Stimulated activated CD8-positive, alpha-beta memory T cell treated with anti-CD3 and anti-CD28 coated beads, Interleukin-12 subunit alpha, Interleukin-12 subunit beta, amount 100 ng/mL, for 1 hour (primary cell): ENCODE results near the gene PRPF40B.

Experiments used
- DNase-seq: peaks from one replicate; pipeline ENCODE4 v3.0.0-alpha.2; 2020; ENCODE audit warnings: low read depth

PRPF40B gene

DNA sequence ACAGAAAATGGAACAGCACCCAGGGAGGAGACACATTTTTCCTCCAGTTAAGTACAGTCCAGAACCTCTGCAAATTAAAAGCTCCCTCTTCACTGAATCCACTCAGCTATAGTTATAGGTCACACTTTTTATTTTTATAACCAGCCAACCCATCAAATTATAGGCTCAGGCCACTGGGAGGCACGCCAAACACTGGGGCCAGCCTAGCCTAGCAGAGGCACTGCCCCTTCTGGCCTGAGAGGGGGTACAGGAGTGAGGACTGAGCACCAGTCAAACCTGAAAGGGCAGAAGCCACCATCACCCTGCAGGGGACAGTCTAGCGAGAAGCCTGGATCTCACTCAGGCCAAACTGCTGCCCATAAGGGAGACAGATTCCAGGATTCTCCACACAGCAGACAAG is 64.6 kb downstream of the PRPF40B start:
- no peak for DNase-seq

DNA sequence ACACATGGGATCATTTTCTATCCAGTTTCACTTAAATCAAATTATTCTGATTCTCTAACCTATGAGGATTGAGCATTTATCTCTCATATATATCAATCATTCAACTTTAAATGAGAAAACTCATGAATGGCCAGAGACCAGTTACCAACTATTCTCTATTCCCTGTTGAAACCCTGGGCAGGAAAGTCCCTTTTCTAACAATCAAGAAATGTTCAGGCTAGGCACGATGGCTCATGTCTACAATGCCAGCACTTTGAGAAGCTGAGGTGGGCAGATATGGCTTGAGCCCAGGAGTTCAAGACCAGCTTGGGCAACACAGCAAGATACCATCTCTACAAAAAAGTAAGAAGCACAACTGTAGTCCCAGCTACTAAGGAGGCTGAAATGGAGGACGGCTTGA is 65.9 kb downstream of the PRPF40B start:
- no peak for DNase-seq

DNA sequence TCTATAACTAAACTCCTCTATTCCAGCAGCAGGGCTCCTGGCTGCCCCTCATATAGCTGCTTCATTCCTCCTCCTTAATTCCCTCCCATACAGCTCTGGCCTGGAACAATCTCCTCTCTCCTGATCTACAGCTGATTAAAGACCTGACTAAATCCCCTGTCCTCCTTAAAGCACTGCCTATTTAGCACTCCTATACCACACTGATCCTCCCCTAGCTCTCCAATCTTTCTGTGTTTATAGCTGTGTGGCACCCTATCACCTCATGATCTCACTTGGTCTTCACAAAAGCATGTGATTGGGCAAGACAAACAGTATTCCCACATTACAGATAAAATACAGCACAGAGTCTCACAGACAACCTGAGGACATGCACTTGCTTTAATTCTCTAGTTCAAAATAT is 66.4 kb downstream of the PRPF40B start:
- DNase-seq = no peak

DNA sequence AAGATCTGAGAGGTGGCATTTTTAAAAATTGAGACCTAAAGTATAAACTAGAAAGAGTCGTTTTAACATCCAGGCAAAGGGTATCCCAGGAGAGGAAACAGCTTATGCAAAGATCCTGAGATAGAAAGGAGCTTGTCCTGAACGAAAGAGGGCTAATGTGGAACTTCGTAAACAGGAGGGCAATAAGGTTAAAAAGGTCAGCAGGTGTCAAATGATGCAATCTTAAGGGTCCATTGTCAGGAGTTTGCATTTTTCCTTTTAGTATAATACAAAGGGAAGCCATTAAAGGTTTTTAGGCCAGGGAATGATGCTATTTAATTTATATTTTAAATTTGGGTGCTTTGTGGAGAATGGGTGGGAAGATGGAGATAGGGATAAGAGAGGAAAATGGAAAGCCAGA is 69.5 kb downstream of the PRPF40B start:
- DNase-seq = no peak

DNA sequence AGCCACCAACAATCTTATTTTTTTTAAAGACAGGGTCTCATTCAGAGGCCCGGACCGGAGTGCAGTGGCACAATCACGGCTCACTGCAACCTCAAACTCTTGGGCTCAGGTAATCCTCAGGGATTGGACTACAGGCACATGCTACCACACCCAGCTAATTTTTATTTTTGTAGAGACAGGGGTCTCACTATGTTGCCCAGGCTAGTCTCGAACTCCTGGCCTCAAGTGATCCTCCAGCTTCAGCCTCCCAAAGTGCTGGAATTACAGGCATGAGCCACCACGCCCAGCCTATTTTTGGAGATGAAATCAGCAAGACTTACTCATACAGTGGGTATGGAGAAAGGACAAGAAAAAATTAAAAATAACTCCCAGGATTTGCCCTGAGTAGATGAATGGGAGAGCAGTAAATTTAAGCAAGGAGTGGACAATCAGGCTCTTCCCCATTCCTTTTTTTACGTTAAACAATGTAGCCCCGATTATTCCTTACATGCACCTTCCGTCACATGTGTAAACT is 70.6 kb downstream of the PRPF40B start:
- no peak for DNase-seq
